Forelimb muscle (tissue), 1 donor: Measurements from ENCODE around the gene PROX1. TPM values are rescaled to one million over a fixed set of nuclear protein-coding genes. Genes with fewer than 3 reads are reported as not detected.
A peak's percentile ranks its signal among the peaks of the same experiment; 100 is the strongest.

Source experiments
- DNase-seq: peaks from one replicate; pipeline ENCODE4 v3.0.0-alpha.2; 2013; ENCODE audit warnings: low read depth
- polyA plus RNA-seq: library from polyadenylated mRNA; unstranded; fragments of 120-200 nt; gene quantifications from one replicate; pipeline ENCODE4 v1.2.1, GENCODE V29; 2013; ENCODE audit not compliant: insufficient read length

The PROX1 gene
- polyA plus RNA-seq, 1 donor = 12.8 TPM

GRCh38 chr1:213999732-214000131 lies 12.0 kb downstream of the PROX1 start:
- DNase-seq = no peak

GRCh38 chr1:214002060-214002459 lies 14.3 kb downstream of the PROX1 start:
- DNase-seq = no peak

- peak; percentile 91 for DNase-seq
Observed at GRCh38 chr1:214002472-214002871, 14.7 kb downstream of the PROX1 start.

GRCh38 chr1:214003233-214003632 lies 15.5 kb downstream of the PROX1 start:
- DNase-seq = no peak

GRCh38 chr1:214004014-214004413 lies 16.2 kb downstream of the PROX1 start:
- no peak for DNase-seq

GRCh38 chr1:214004795-214005194 lies 17.0 kb downstream of the PROX1 start:
- DNase-seq = no peak

- no peak for DNase-seq
Observed at GRCh38 chr1:214005708-214006107, 17.9 kb downstream of the PROX1 start.

- no peak for DNase-seq
Observed at GRCh38 chr1:214006845-214007244, 19.1 kb downstream of the PROX1 start.

GRCh38 chr1:214008347-214008746 lies 20.6 kb downstream of the PROX1 start:
- DNase-seq = no peak

GRCh38 chr1:214008791-214009422 lies 21.1 kb downstream of the PROX1 start:
- DNase-seq = no peak

- no peak for DNase-seq
Observed at GRCh38 chr1:214009423-214010196, 21.8 kb downstream of the PROX1 start.

- DNase-seq = no peak
Observed at GRCh38 chr1:214010197-214010573, 22.4 kb downstream of the PROX1 start.

GRCh38 chr1:214010717-214011116 lies 22.9 kb downstream of the PROX1 start:
- DNase-seq = no peak

GRCh38 chr1:214012418-214012817 lies 24.6 kb downstream of the PROX1 start:
- no peak for DNase-seq

- no peak for DNase-seq
Observed at GRCh38 chr1:214013614-214014377, 26.0 kb downstream of the PROX1 start.

- DNase-seq = no peak
Observed at GRCh38 chr1:214014730-214015129, 27.0 kb downstream of the PROX1 start.

GRCh38 chr1:214017191-214017982 lies 29.6 kb downstream of the PROX1 start:
- DNase-seq = no peak

GRCh38 chr1:214018386-214019268 lies 30.9 kb downstream of the PROX1 start:
- no peak for DNase-seq

GRCh38 chr1:214019499-214019898 lies 31.7 kb downstream of the PROX1 start:
- no peak for DNase-seq

- no peak for DNase-seq
Observed at GRCh38 chr1:214021321-214021720, 33.5 kb downstream of the PROX1 start.
